Measurements from ENCODE around the gene THADA.

DNA sequence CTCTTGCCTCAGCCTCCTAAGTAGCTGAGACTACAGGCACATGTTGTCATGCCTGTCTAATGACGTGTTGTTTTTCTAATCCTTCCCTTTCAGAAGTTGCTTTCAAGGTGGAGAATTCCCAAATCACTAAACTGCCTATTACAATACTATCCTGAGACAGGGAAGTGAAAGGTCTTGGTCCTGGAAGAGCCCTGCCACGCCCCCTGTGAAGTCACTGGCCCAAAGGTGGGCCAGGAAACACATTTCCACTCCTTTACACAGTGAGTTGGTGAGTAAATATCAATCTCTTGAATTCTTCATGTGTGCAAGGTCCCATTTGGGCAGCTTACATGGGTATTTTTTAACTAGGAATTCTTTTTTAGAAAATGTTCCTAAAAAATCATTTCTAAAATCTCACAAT lies 150.1 kb downstream of the THADA start:
- TF ChIP-seq POLR2AphosphoS5 (IDR thresholded peaks at IDR 0.05; ENCODE audit: low read depth): no peak
- TF ChIP-seq, protein P1, sequence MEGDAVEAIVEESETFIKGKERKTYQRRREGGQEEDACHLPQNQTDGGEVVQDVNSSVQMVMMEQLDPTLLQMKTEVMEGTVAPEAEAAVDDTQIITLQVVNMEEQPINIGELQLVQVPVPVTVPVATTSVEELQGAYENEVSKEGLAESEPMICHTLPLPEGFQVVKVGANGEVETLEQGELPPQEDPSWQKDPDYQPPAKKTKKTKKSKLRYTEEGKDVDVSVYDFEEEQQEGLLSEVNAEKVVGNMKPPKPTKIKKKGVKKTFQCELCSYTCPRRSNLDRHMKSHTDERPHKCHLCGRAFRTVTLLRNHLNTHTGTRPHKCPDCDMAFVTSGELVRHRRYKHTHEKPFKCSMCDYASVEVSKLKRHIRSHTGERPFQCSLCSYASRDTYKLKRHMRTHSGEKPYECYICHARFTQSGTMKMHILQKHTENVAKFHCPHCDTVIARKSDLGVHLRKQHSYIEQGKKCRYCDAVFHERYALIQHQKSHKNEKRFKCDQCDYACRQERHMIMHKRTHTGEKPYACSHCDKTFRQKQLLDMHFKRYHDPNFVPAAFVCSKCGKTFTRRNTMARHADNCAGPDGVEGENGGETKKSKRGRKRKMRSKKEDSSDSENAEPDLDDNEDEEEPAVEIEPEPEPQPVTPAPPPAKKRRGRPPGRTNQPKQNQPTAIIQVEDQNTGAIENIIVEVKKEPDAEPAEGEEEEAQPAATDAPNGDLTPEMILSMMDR (IDR thresholded peaks at IDR 0.05; ENCODE audit: insufficient read depth, low read length): no peak

Measured in HL-60 (cell line).